ENCODE results near the gene INAFM2.

Gene INAFM2

GRCh38 chr15:40287968-40288367 lies 35.5 kb upstream of the INAFM2 start:
- no peak for DNase-seq

- no peak for DNase-seq
Observed at GRCh38 chr15:40289140-40289775, 34.2 kb upstream of the INAFM2 start.

GRCh38 chr15:40290545-40290917 lies 33.0 kb upstream of the INAFM2 start:
- no peak for DNase-seq

GRCh38 chr15:40290918-40291574 lies 32.4 kb upstream of the INAFM2 start:
- no peak for DNase-seq

GRCh38 chr15:40292246-40292645 lies 31.2 kb upstream of the INAFM2 start:
- no peak for DNase-seq

- DNase-seq: no peak
Observed at GRCh38 chr15:40293006-40293405, 30.5 kb upstream of the INAFM2 start.

- no peak for DNase-seq
Observed at GRCh38 chr15:40293905-40294895, 29.3 kb upstream of the INAFM2 start.

- DNase-seq: no peak
Observed at GRCh38 chr15:40295297-40295696, 28.2 kb upstream of the INAFM2 start.

- DNase-seq: no peak
Observed at GRCh38 chr15:40295877-40296560, 27.5 kb upstream of the INAFM2 start.

- DNase-seq: no peak
Observed at GRCh38 chr15:40296561-40297230, 26.8 kb upstream of the INAFM2 start.

- DNase-seq: no peak
Observed at GRCh38 chr15:40297356-40297755, 26.1 kb upstream of the INAFM2 start.

GRCh38 chr15:40298216-40298935 lies 25.1 kb upstream of the INAFM2 start:
- no peak for DNase-seq

GRCh38 chr15:40300367-40300766 lies 23.1 kb upstream of the INAFM2 start:
- DNase-seq: no peak

GRCh38 chr15:40300771-40301170 lies 22.7 kb upstream of the INAFM2 start:
- DNase-seq: no peak

GRCh38 chr15:40301467-40302179 lies 21.9 kb upstream of the INAFM2 start:
- DNase-seq: no peak

- no peak for DNase-seq
Observed at GRCh38 chr15:40302288-40302886, 21.1 kb upstream of the INAFM2 start.

GRCh38 chr15:40302981-40303380 lies 20.5 kb upstream of the INAFM2 start:
- no peak for DNase-seq

- no peak for DNase-seq
Observed at GRCh38 chr15:40303576-40303975, 19.9 kb upstream of the INAFM2 start.

- no peak for DNase-seq
Observed at GRCh38 chr15:40305281-40305680, 18.2 kb upstream of the INAFM2 start.

- peak in 1 of 2 donors; percentile 43 for DNase-seq
Observed at GRCh38 chr15:40306371-40306770, 17.1 kb upstream of the INAFM2 start.

- no peak for DNase-seq
Observed at GRCh38 chr15:40306908-40307307, 16.6 kb upstream of the INAFM2 start.

All from inflammatory macrophage treated with lipopolysaccharide for 1 hour (primary cell).